GM13976 (cell line): Measurements from ENCODE around the gene GPC3.
A peak's percentile ranks its signal among the peaks of the same experiment; 100 is the strongest.

Experiments
- DNase-seq: peaks from one replicate; pipeline ENCODE4 v3.0.0; 2012; ENCODE audit warnings: low spot score
- in situ Hi-C: fragments of 300-500 bp; cut with MboI; formaldehyde crosslinking; loops from one replicate; pipeline ENCODE4 v1.12.0; 2022; ENCODE audit warnings: low sequenced_read_pairs, mixed read lengths, inconsistent platforms; ENCODE audit not compliant: unreplicated experiment
- TF ChIP-seq, protein P1 (sequence below): IDR thresholded peaks from 2 replicates; pipeline ENCODE4 v1.5.1; 2012; ENCODE audit warnings: borderline replicate concordance, mild to moderate bottlenecking; ENCODE audit not compliant: insufficient read depth; ENCODE audit errors: extremely low read depth, missing control alignments, control extremely low read depth

Gene GPC3

DNA sequence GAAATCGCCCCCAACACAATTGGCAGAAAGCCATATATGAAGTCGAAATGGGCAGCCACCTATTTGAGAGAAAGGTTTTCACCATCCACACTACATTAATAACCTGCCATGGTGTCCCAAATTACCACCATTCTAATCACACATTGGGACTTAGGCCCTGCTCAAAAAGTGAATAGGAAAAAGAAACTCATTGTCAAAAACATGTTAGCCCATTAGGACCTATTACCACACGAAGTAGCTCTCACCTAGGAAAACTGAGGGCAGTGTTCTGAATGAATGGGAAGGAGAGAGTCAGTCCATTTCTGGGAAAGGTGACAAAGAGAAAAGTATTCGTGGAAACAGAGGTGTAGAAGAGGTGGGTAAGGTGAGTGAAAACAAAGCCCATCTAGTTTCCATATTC, 60.8 kb downstream of the GPC3 start:
- TF ChIP-seq, protein P1, sequence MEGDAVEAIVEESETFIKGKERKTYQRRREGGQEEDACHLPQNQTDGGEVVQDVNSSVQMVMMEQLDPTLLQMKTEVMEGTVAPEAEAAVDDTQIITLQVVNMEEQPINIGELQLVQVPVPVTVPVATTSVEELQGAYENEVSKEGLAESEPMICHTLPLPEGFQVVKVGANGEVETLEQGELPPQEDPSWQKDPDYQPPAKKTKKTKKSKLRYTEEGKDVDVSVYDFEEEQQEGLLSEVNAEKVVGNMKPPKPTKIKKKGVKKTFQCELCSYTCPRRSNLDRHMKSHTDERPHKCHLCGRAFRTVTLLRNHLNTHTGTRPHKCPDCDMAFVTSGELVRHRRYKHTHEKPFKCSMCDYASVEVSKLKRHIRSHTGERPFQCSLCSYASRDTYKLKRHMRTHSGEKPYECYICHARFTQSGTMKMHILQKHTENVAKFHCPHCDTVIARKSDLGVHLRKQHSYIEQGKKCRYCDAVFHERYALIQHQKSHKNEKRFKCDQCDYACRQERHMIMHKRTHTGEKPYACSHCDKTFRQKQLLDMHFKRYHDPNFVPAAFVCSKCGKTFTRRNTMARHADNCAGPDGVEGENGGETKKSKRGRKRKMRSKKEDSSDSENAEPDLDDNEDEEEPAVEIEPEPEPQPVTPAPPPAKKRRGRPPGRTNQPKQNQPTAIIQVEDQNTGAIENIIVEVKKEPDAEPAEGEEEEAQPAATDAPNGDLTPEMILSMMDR, result no peak
- DNase-seq, result no peak
- in situ Hi-C loops, result no loop called here

DNA sequence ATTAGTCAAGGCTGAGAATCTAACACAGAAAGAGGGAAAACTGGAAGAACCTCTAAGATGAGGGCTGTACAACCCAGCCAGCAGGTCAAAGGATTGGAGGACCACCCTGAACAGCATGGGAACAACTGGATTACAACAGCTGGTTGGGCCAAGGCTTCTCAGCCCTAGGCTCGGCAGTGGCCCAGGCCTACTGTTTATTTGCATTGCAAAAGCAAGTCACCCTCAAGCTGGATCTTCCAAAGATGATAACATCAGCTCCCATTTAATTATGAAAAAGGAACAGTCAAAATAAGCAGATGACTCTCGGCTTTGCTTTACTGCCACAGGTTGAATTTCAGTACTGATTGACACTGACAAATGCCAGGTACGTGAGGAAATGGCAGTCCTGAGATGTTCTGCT, 61.8 kb downstream of the GPC3 start:
- no peak for DNase-seq
- in situ Hi-C loops, result no loop called here
- TF ChIP-seq, protein P1, result no peak

DNA sequence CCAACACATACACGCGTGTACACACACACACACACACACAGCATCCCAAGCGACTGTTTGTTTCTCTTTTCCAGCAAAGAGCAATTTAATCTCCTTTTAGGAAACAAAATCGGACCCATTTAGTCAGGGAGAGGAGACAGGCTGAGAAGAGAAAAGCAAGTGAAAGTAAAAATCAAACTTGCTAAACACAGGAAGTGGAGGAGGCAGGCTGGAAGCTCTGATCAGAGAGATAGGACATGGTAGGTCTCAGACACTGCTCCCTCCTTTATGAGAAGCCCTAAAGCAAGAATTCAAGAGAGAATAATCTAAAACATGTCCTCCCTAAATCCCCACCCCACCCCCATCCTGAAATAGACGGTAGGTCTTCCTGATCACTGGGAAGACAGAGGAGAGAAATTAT, 62.3 kb downstream of the GPC3 start:
- in situ Hi-C loops, result no loop called here
- DNase-seq, result no peak

DNA sequence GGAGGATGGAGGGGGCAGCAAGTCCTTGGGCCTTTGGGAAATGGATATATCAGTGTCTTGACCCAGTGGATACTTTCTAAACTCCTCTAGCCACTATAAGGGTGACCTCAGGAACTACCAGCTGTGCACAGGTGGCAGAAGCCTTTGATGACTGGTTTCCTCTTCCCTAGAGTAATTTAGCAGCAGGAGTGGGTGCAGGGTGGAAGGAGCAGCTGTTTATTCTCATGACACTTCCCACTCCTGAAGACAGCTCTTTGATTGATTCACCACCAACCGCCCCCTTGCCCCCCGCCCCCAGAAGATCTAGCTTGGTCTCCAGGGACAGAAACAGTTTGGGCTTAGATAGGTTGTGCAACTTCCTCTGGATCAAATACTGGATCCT, 63.0 kb downstream of the GPC3 start:
- in situ Hi-C loops, result no loop called here
- no peak for DNase-seq
- TF ChIP-seq, protein P1, result no peak

More for the DNA sequence above, 62.3 kb downstream of the GPC3 start:
- TF ChIP-seq, protein P1, result no peak

DNA sequence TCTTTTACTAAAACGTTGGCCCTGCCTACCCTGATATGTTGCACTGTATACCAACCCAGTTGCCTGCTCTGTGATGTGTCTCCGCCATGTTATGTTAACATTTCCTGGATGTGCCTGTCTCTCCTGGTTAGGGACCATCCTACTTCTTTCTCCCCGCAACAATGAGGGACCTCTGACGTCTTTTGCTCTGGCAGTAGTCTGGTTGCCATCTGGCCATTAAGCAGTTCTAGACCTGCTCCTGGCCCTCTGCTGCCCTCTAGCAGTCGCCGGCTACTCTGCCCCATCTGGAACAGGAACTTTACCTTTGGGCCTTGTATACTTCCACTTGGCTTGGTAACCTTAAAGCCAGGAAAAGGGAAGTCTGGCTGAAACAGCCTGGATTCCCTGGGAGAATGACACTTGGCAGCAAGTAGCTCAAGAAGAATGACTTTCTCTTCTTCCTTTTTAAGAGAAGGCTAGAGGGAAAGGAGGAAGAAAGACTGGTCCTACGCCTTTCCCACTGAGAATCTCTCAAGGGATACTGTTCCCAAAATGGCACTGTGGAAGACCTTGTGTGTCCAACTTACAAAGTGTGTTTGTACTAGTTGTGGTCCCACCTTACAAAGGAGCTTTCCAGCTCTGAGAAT, 63.5 kb downstream of the GPC3 start:
- DNase-seq, result peak; percentile 14
- TF ChIP-seq, protein P1, result peak; percentile 52
- in situ Hi-C loops, result no loop called here

DNA sequence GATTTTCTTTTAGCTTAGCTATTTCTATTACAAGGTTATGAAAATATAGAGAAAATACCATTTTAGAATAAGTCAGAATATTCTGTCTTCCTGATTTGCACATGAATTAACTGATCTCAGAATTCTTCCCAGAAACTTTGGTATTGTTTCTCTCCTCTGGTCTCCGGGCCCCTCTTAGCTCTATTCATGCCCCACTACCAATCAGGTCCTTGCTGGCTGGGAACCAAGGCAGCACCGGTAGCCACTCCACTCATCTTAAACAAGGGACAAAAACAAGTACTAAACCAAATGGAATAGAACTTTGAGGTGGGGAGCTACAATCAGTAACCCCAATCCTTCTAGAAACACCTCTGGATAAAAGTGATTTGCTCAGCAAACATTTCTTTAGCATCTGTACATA, 64.3 kb downstream of the GPC3 start:
- TF ChIP-seq, protein P1, result no peak
- in situ Hi-C loops, result no loop called here
- DNase-seq, result no peak
